CD4-positive, CD25-positive, alpha-beta regulatory T cell (primary cell): ENCODE data around the gene GALNT7. TPM values are rescaled to one million over a fixed set of nuclear protein-coding genes. Genes with fewer than 3 reads are reported as not detected.

ENCODE experiments used
- ATAC-seq, 2 donors: fragments of 150-1000 bp; cut with Tn5 transposase; one replicate each; pipeline ENCODE4 v1.10.0; 2021; ENCODE audit warnings: low read depth in 2 of 2, moderate number of reproducible peaks in 2 of 2, moderate library complexity in 1 of 2
- DNase-seq, 3 donors: peaks; one replicate each; pipeline versions ENCODE4 v3.0.0 to v3.0.0-alpha.2; 2012 to 2022; ENCODE audit warnings: mixed read lengths in 1 of 3
- H3K27ac ChIP-seq: one replicate; pipeline ENCODE4 v1.7.0; 2013; ENCODE audit warnings: mild to moderate bottlenecking, low read length; ENCODE audit not compliant: insufficient read depth, poor library complexity, severe bottlenecking
- H3K27me3 ChIP-seq: one replicate; pipeline ENCODE4 v1.7.0; 2013; ENCODE audit warnings: low read length; ENCODE audit not compliant: control insufficient read depth, insufficient read depth
- H3K36me3 ChIP-seq: one replicate; pipeline ENCODE4 v1.7.0; 2013; ENCODE audit warnings: mild to moderate bottlenecking, low read length, moderate library complexity; ENCODE audit not compliant: control insufficient read depth, insufficient read depth
- H3K4me1 ChIP-seq: 2 replicates; pipeline ENCODE4 v1.7.0; 2013; ENCODE audit warnings: mild to moderate bottlenecking, low read length; ENCODE audit not compliant: insufficient read depth, control insufficient read depth, poor library complexity, severe bottlenecking
- H3K4me3 ChIP-seq: one replicate; pipeline ENCODE4 v1.7.0; 2013; ENCODE audit warnings: low read depth, mild to moderate bottlenecking, low read length, moderate library complexity
- H3K9me3 ChIP-seq, 2 experiments: 1 replicate in 1 of 2; 2 replicates in 1 of 2; pipeline ENCODE4 v1.7.0; 2013; ENCODE audit warnings: low read length in 2 of 2, mild to moderate bottlenecking in 1 of 2, moderate library complexity in 1 of 2; ENCODE audit not compliant: control insufficient read depth in 2 of 2
- H3K27ac Mint-ChIP-seq, 3 donors: one replicate each; pipeline ENCODE4 v1.8.0; 2020 to 2022; ENCODE audit warnings: mild to moderate bottlenecking in 3 of 3, mixed read lengths in 3 of 3, moderate library complexity in 2 of 3
- H3K27me3 Mint-ChIP-seq: one replicate; pipeline ENCODE4 v1.8.0; 2022; ENCODE audit warnings: mild to moderate bottlenecking, mixed read lengths
- H3K36me3 Mint-ChIP-seq: one replicate; pipeline ENCODE4 v1.8.0; 2020; ENCODE audit warnings: mixed read lengths
- H3K4me1 Mint-ChIP-seq, 4 donors: one replicate each; pipeline ENCODE4 v1.8.0; 2020 to 2022; ENCODE audit warnings: mixed read lengths in 4 of 4, mild to moderate bottlenecking in 1 of 4
- H3K4me3 Mint-ChIP-seq, 4 donors: one replicate each; pipeline ENCODE4 v1.8.0; 2020 to 2022; ENCODE audit warnings: mild to moderate bottlenecking in 4 of 4, mixed read lengths in 4 of 4, moderate library complexity in 3 of 4
- H3K9me3 Mint-ChIP-seq, 7 donors: one replicate each; pipeline ENCODE4 v1.8.0; 2020 to 2022; ENCODE audit warnings: mixed read lengths in 7 of 7, mild to moderate bottlenecking in 3 of 7, moderate library complexity in 2 of 7
- polyA plus RNA-seq, 4 donors: library from polyadenylated mRNA; unstranded; fragments of 300-500 nt; fragmentation: Illumina TruSeq; gene quantifications; one replicate each; pipeline ENCODE4 v1.2.3, GENCODE V29; 2021
- total RNA-seq: library from RNA; stranded (reverse); gene quantifications from one replicate; pipeline ENCODE4 v1.2.3, GENCODE V29; 2022

Gene GALNT7
- total and polyA plus RNA-seq, 5 donors from 2014 or later: 13.0 to 19.5 (median 14.9) TPM

- no peaks in the 10 kb centered on the region for H3K9me3 Mint-ChIP-seq
Measured at GRCh38 chr4:173270312-173271027, 101.9 kb downstream of the GALNT7 start.

GRCh38 chr4:173272314-173272713, 103.7 kb downstream of the GALNT7 start:
- peaks cover 6 to 24% (median 13%) of the 10 kb centered on the region in 4 donors for H3K4me1 Mint-ChIP-seq

More at GRCh38 chr4:173270312-173271027, 101.9 kb downstream of the GALNT7 start:
- no peak overlapping the region for H3K4me3 ChIP-seq
- no peak for ATAC-seq
- H3K27me3 ChIP-seq: no peaks in the 10 kb centered on the region
- Mint-ChIP-seq H3K27me3 (no peaks in the 10 kb centered on the region), H3K4me3 (no peak overlapping the region), H3K36me3 (peaks cover 23% of the 10 kb centered on the region), H3K27ac (no peak overlapping the region), H3K4me1 (peaks cover 6 to 23% (median 18%) of the 10 kb centered on the region in 4 donors)
- peaks cover 2% of the 10 kb centered on the region for H3K36me3 ChIP-seq
- H3K4me1 ChIP-seq: no peaks in the 10 kb centered on the region
- no peak for DNase-seq
- no peak overlapping the region for H3K27ac ChIP-seq
- H3K9me3 ChIP-seq: no peaks in the 10 kb centered on the region

GRCh38 chr4:173272996-173273395, 104.4 kb downstream of the GALNT7 start:
- peaks cover 23% of the 10 kb centered on the region for H3K36me3 Mint-ChIP-seq
- no peak overlapping the region for H3K27ac ChIP-seq
- no peak overlapping the region for H3K4me3 Mint-ChIP-seq
- no peaks in the 10 kb centered on the region for H3K9me3 Mint-ChIP-seq
- no peaks in the 10 kb centered on the region for H3K4me1 ChIP-seq
- H3K4me3 ChIP-seq: no peak overlapping the region
- peaks cover 2% of the 10 kb centered on the region for H3K36me3 ChIP-seq
- H3K27ac Mint-ChIP-seq: no peak overlapping the region
- H3K4me1 Mint-ChIP-seq: peaks cover 4 to 20% (median 13%) of the 10 kb centered on the region in 4 donors
- no peak for DNase-seq
- H3K9me3 ChIP-seq: no peaks in the 10 kb centered on the region
- H3K27me3 Mint-ChIP-seq: no peaks in the 10 kb centered on the region
- no peaks in the 10 kb centered on the region for H3K27me3 ChIP-seq
- ATAC-seq: no peak

More at GRCh38 chr4:173272314-173272713, 103.7 kb downstream of the GALNT7 start:
- H3K27me3 Mint-ChIP-seq: no peaks in the 10 kb centered on the region
- DNase-seq (no peak), ATAC-seq (no peak)
- H3K27ac Mint-ChIP-seq: no peak overlapping the region
- Histone ChIP-seq H3K36me3 (peaks cover 2% of the 10 kb centered on the region), H3K4me3 (no peak overlapping the region), H3K27me3 (no peaks in the 10 kb centered on the region), H3K9me3 (no peaks in the 10 kb centered on the region), H3K27ac (no peak overlapping the region), H3K4me1 (no peaks in the 10 kb centered on the region)
- H3K36me3 Mint-ChIP-seq: peaks cover 23% of the 10 kb centered on the region
- H3K4me3 Mint-ChIP-seq: no peak overlapping the region
- no peaks in the 10 kb centered on the region for H3K9me3 Mint-ChIP-seq

GRCh38 chr4:173273941-173274340, 105.3 kb downstream of the GALNT7 start:
- Histone ChIP-seq H3K27ac (no peak overlapping the region), H3K36me3 (peaks cover 2% of the 10 kb centered on the region), H3K4me3 (no peak overlapping the region), H3K4me1 (no peaks in the 10 kb centered on the region), H3K9me3 (no peaks in the 10 kb centered on the region), H3K27me3 (no peaks in the 10 kb centered on the region)
- no peaks in the 10 kb centered on the region for H3K27me3 Mint-ChIP-seq
- DNase-seq (no peak), ATAC-seq (no peak)
- no peak overlapping the region for H3K27ac Mint-ChIP-seq
- peaks cover 0 to 1% (median 0%) of the 10 kb centered on the region in 7 donors for H3K9me3 Mint-ChIP-seq
- peaks cover 25% of the 10 kb centered on the region for H3K36me3 Mint-ChIP-seq
- H3K4me1 Mint-ChIP-seq: peaks cover 4 to 18% (median 12%) of the 10 kb centered on the region in 4 donors
- no peak overlapping the region for H3K4me3 Mint-ChIP-seq

DNA sequence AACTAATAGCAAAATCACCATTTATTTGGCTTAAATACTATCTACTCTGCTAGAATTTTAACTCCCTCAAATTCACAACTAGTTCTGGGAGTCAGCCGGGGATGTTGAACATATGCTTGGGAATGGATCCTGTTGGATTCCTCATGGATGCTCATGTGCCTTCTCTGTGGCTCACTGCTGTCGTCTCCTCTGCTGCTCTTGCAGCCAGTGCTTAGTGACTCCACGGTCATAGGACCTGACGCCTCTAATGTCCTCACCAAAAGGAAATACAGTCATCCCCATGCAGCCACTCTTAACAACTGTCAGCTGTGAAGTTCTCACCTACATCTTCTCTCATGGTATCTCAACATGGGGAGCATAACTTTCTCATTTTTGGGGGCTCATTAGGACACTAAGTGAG, 106.1 kb downstream of the GALNT7 start:
- no peaks in the 10 kb centered on the region for H3K4me1 ChIP-seq
- H3K27ac Mint-ChIP-seq: no peak overlapping the region
- H3K36me3 Mint-ChIP-seq: peaks cover 27% of the 10 kb centered on the region
- DNase-seq (no peak), ATAC-seq (no peak)
- peaks cover 5 to 14% (median 12%) of the 10 kb centered on the region in 4 donors for H3K4me1 Mint-ChIP-seq
- H3K9me3 Mint-ChIP-seq: peaks cover 0 to 2% (median 0%) of the 10 kb centered on the region in 7 donors
- no peak overlapping the region for H3K4me3 ChIP-seq
- H3K9me3 ChIP-seq: no peaks in the 10 kb centered on the region
- H3K4me3 Mint-ChIP-seq: no peak overlapping the region
- peaks cover 2% of the 10 kb centered on the region for H3K36me3 ChIP-seq
- no peak overlapping the region for H3K27ac ChIP-seq
- no peaks in the 10 kb centered on the region for H3K27me3 ChIP-seq
- H3K27me3 Mint-ChIP-seq: no peaks in the 10 kb centered on the region

GRCh38 chr4:173275150-173275549, 106.5 kb downstream of the GALNT7 start:
- Mint-ChIP-seq H3K27ac (no peak overlapping the region), H3K27me3 (no peaks in the 10 kb centered on the region), H3K4me1 (peaks cover 5 to 14% (median 12%) of the 10 kb centered on the region in 4 donors), H3K4me3 (no peak overlapping the region), H3K9me3 (peaks cover 0 to 2% (median 0%) of the 10 kb centered on the region in 7 donors), H3K36me3 (peaks cover 29% of the 10 kb centered on the region)
- ATAC-seq: no peak
- H3K9me3 ChIP-seq: no peaks in the 10 kb centered on the region
- no peak overlapping the region for H3K4me3 ChIP-seq
- H3K27ac ChIP-seq: no peak overlapping the region
- H3K36me3 ChIP-seq: peaks cover 2% of the 10 kb centered on the region
- no peaks in the 10 kb centered on the region for H3K27me3 ChIP-seq
- no peak for DNase-seq
- H3K4me1 ChIP-seq: no peaks in the 10 kb centered on the region

DNA sequence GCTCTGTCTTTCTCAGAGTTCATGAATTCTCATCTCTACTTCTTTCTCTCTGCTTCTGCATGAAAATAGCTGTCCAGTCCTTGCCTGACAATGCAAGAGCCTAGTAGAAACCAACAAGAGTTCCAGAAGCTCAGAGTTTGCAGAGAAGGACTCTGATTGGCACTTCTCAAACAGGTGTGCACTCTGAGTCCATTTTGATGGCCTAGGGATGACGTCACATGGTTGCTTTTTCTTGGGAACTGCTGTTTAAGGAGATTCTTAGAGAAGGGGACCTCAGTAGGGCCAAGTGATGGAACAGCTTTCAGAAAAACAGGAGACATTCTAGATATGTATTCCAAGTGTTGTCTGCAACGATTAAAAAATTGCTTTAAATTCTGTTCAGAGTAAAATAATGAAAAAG, 108.7 kb downstream of the GALNT7 start:
- H3K4me3 Mint-ChIP-seq: no peak overlapping the region
- H3K9me3 Mint-ChIP-seq: peaks cover 0 to 2% (median 0%) of the 10 kb centered on the region in 7 donors
- no peak overlapping the region for H3K27ac Mint-ChIP-seq
- no peaks in the 10 kb centered on the region for H3K9me3 ChIP-seq
- ATAC-seq (no peak), DNase-seq (no peak)
- H3K36me3 ChIP-seq: peaks cover 2% of the 10 kb centered on the region
- H3K4me3 ChIP-seq: no peak overlapping the region
- no peaks in the 10 kb centered on the region for H3K4me1 ChIP-seq
- peaks cover 3 to 19% (median 9%) of the 10 kb centered on the region in 4 donors for H3K4me1 Mint-ChIP-seq
- no peak overlapping the region for H3K27ac ChIP-seq
- no peaks in the 10 kb centered on the region for H3K27me3 Mint-ChIP-seq
- no peaks in the 10 kb centered on the region for H3K27me3 ChIP-seq
- peaks cover 39% of the 10 kb centered on the region for H3K36me3 Mint-ChIP-seq

- no peak overlapping the region for H3K27ac ChIP-seq
- Mint-ChIP-seq H3K27ac (peak overlapping the region in 1 of 3 donors; percentile 42), H3K4me1 (peaks cover 0 to 14% (median 4%) of the 10 kb centered on the region in 4 donors), H3K27me3 (no peaks in the 10 kb centered on the region), H3K4me3 (no peak overlapping the region), H3K36me3 (peaks cover 20% of the 10 kb centered on the region), H3K9me3 (peaks cover 0 to 22% (median 0%) of the 10 kb centered on the region in 7 donors)
- H3K4me1 ChIP-seq: no peaks in the 10 kb centered on the region
- DNase-seq (no peak), ATAC-seq (no peak)
- H3K36me3 ChIP-seq: no peaks in the 10 kb centered on the region
- H3K27me3 ChIP-seq: no peaks in the 10 kb centered on the region
- peaks cover 0 to 3% of the 10 kb centered on the region in 2 experiments for H3K9me3 ChIP-seq
- no peak overlapping the region for H3K4me3 ChIP-seq
Measured at GRCh38 chr4:173280998-173281397, 112.4 kb downstream of the GALNT7 start.
